K562 (cell line): ENCODE measurements around the gene HTRA3. TPM values are rescaled to one million over a fixed set of nuclear protein-coding genes. Genes with fewer than 3 reads are reported as not detected.

Experiments used
- ATAC-seq: fragments of 200-7000 bp; cut with Tn5 transposase; 3 replicates; pipeline ENCODE4 v1.9.1; 2020; ENCODE audit warnings: moderate library complexity
- BruUV-seq: library from RNA; stranded (reverse); fragments of 400-500 nt; replicated peaks from 2 replicates; lab custom pipeline; 2021; lab: Mats Ljungman, UMichigan
- CTCF ChIA-PET: fragments of 300-600 bp; formaldehyde crosslinking; extraction: SDS; loops from one replicate; lab custom pipeline; 2021; ENCODE audit warnings: low intra/inter-chr PET ratio; lab: Yijun Ruan, JAX
- POLR2A ChIA-PET: fragments of 300-600, 350-650 bp; sonication (Branson Sonifier 250); formaldehyde crosslinking; extraction: SDS; loops from one replicate; lab custom pipeline; 2021; ENCODE audit warnings: antibody characterized with exemption, inconsistent platforms; lab: Yijun Ruan, JAX
- DNase-seq, 4 experiments: peaks; one replicate each; pipeline versions ENCODE4 v3.0.0 to v3.0.0-alpha.2; 2011 to 2018; ENCODE audit warnings: low spot score in 3 of 4, mixed read lengths in 3 of 4; ENCODE audit errors: extremely low read depth in 1 of 4
- FAIRE-seq: peaks from 2 replicates; lab custom pipeline; 2011; peaks lifted over from hg19 to GRCh38; lab: Jason Lieb, UNC
- H2AFZ ChIP-seq: 2 replicates; pipeline ENCODE4 v1.6.0; 2011; ENCODE audit warnings: low read depth, low read length, control low read depth, inconsistent platforms
- H3K27ac ChIP-seq: fragments of 200-600 bp; 3 replicates; pipeline ENCODE4 v1.8.0; 2011; ENCODE audit warnings: low read depth, mild to moderate bottlenecking, control low read depth, inconsistent platforms, low read length, moderate library complexity, mixed read lengths; ENCODE audit errors: extremely low read depth
- H3K27me3 ChIP-seq, 2 experiments: fragments of 300-600 bp in 1 of 2; 2 replicates in 1 of 2; 3 replicates in 1 of 2; pipeline versions ENCODE4 v1.6.0 to v1.8.0; 2011; ENCODE audit warnings: inconsistent platforms in 2 of 2, low read length in 2 of 2, mild to moderate bottlenecking in 1 of 2, mixed read lengths in 1 of 2, moderate library complexity in 1 of 2; ENCODE audit not compliant: control insufficient read depth in 2 of 2, insufficient read depth in 2 of 2
- H3K36me3 ChIP-seq: fragments of 300-600 bp; 3 replicates; pipeline ENCODE4 v1.8.0; 2011; ENCODE audit warnings: mild to moderate bottlenecking, low read length, inconsistent platforms; ENCODE audit not compliant: control insufficient read depth, insufficient read depth
- H3K4me1 ChIP-seq, 2 experiments: fragments of 200-600 bp in 1 of 2; replicated peaks in 1 of 2; 2 replicates in 1 of 2; 3 replicates in 1 of 2; pipeline versions ENCODE4 v1.5.1 to v1.8.0; 2011; ENCODE audit warnings: inconsistent platforms in 2 of 2, low read length in 2 of 2, mild to moderate bottlenecking in 1 of 2, mixed read lengths in 1 of 2, moderate library complexity in 1 of 2; ENCODE audit not compliant: control insufficient read depth in 2 of 2, insufficient read depth in 2 of 2
- H3K4me2 ChIP-seq: 2 replicates; pipeline ENCODE4 v1.6.1; 2011; ENCODE audit warnings: low read length, control low read depth, inconsistent platforms, mixed read lengths; ENCODE audit not compliant: insufficient read depth
- H3K4me3 ChIP-seq: fragments of 200-600 bp; sonication (generic), shearing (Covaris generic); 2 replicates; pipeline ENCODE4 v1.5.1; 2016; ENCODE audit warnings: control low read depth, inconsistent platforms
- H3K79me2 ChIP-seq: fragments of 200-600 bp; 3 replicates; pipeline ENCODE4 v1.8.0; 2011; ENCODE audit warnings: low read length, inconsistent platforms; ENCODE audit not compliant: control insufficient read depth, insufficient read depth
- H3K9ac ChIP-seq, 2 experiments: 2 replicates each; pipeline versions ENCODE4 v1.6.0 to v1.6.1; 2011; ENCODE audit warnings: low read depth in 2 of 2, low read length in 2 of 2, control low read depth in 1 of 2, inconsistent platforms in 1 of 2, mild to moderate bottlenecking in 1 of 2, mixed read lengths in 1 of 2; ENCODE audit not compliant: insufficient read depth in 1 of 2
- H3K9me1 ChIP-seq: one replicate; pipeline ENCODE4 v1.6.0; 2011; ENCODE audit warnings: inconsistent platforms, mild to moderate bottlenecking, low read length, moderate library complexity; ENCODE audit not compliant: control insufficient read depth, insufficient read depth
- H3K9me3 ChIP-seq: replicated peaks from 2 replicates; pipeline ENCODE4 v1.5.1; 2011; ENCODE audit warnings: low read depth, low read length, inconsistent platforms; ENCODE audit not compliant: control insufficient read depth, insufficient read depth
- H4K20me1 ChIP-seq: replicated peaks from 2 replicates; pipeline ENCODE4 v1.6.1; 2011; ENCODE audit warnings: low read length, inconsistent platforms, mixed read lengths; ENCODE audit not compliant: control insufficient read depth, insufficient read depth
- CREBBP ChIP-seq: IDR thresholded peaks from one replicate; pipeline ENCODE4 v1.6.1; 2012; ENCODE audit warnings: low read depth, mild to moderate bottlenecking, control low read depth, inconsistent platforms, low read length
- HMBOX1 ChIP-seq: sonication (generic); IDR thresholded peaks from 2 replicates; pipeline ENCODE4 v1.6.1; 2016
- NKRF ChIP-seq: fragments of 450-650 bp; IDR thresholded peaks from 2 replicates; pipeline ENCODE4 v1.6.1; 2016; ENCODE audit warnings: borderline replicate concordance
- WGBS: fragments of 100-300 bp; shearing (Covaris generic); methylation state at CpG from one replicate; pipeline ENCODE4 v1.1.6; 2016; ENCODE audit warnings: low coverage, mixed read lengths; ENCODE audit not compliant: insufficient coverage; ENCODE audit errors: missing lambda C conversion rate; 5-methylcytosine and 5-hydroxymethylcytosine counted together
- in situ Hi-C: fragments of 300-500 bp; cut with MboI; formaldehyde crosslinking; loops from 4 replicates; pipeline ENCODE4 v1.15.0; 2018; ENCODE audit warnings: inconsistent platforms, mixed read lengths
- intact Hi-C: fragments of 100-400 bp; cut with micrococcal nuclease; formaldehyde crosslinking; loops from 2 replicates; pipeline ENCODE4 v1.14.2; 2022
- polyA plus RNA-seq, 8 experiments: library from polyadenylated mRNA; depleted of rRNA in 4 of 8; stranded (reverse) in 5 of 8; unstranded in 3 of 8; fragments of >200 nt; fragmentation: Nextera tagmentation in 2 of 8; fragmentation: Illumina TruSeq in 1 of 8; extraction: Ambion mirVana in 2 of 8; extraction: Trizol in 1 of 8; gene quantifications; 2 replicates each; pipeline versions ENCODE4 v1.2.1 to v1.2.3, GENCODE V29; 2011 to 2014; ENCODE audit warnings: inconsistent platforms in 1 of 8, missing spikeins in 1 of 8
- total RNA-seq, 7 experiments: library from RNA; depleted of rRNA in 6 of 7; stranded (reverse); fragments of >200 nt in 6 of 7; fragmentation: Illumina TruSeq in 2 of 7; extraction: Trizol in 2 of 7; gene quantifications; 2 replicates each; pipeline versions ENCODE4 v1.2.1 to v1.2.3, GENCODE V29; 2011 to 2021; ENCODE audit warnings: low replicate concordance in 1 of 7

HTRA3 gene
- total and polyA plus RNA-seq, 9 of the 15 experiments (the other 6 are each of a cell fraction or from before 2014, with no cell fraction given), result 0.04 TPM; not detected in 8

GRCh38 chr4:8328456-8328855, 58.9 kb downstream of the HTRA3 start:
- DNase-seq (no peak), ATAC-seq (no peak), FAIRE-seq (no peak)
- Histone ChIP-seq H3K79me2 (no peaks in the 10 kb centered on the region), H3K9me3 (no peaks in the 10 kb centered on the region), H3K4me3 (no peak overlapping the region), H4K20me1 (0 out of 2 replicates have a peak, but pooled peaks cover 4% of the 10 kb centered on the region), H3K4me2 (no peak overlapping the region), H3K36me3 (no peaks in the 10 kb centered on the region), H3K9ac (no peak overlapping the region), H3K27ac (no peak overlapping the region)
- in situ Hi-C loops, result no loop called here
- CTCF ChIA-PET, result no interaction called here
- POLR2A ChIA-PET, result interaction anchor here (1.9 kb wide), 1 partner anchor 8 kb away, joined by 5 read pairs; no protein-coding TSS in a partner anchor
- 3% methylated on average over 3 of the region's 3 CpGs for WGBS
- 0 out of 2 replicates have a peak, but pooled peaks have one; percentile 3 for TF ChIP-seq HMBOX1
- no peak for TF ChIP-seq NKRF
- no peak for TF ChIP-seq CREBBP
- TF ChIP-seq, all 486 proteins: peak for 1
- peaks cover 3 to 58% of the 10 kb centered on the region in 2 experiments; a peak in 3 of 5 replicates for H3K27me3 ChIP-seq
- intact Hi-C loops, result no loop called here
- BruUV-seq, result no TSS peak
- no peak overlapping the region for H2AFZ ChIP-seq
- H3K4me1 ChIP-seq, result peaks cover 0 to 5% of the 10 kb centered on the region in 2 experiments; a peak in 1 of 5 replicates
- H3K9me1 ChIP-seq, result no peaks in the 10 kb centered on the region
